HEK293 (cell line): ENCODE data around the gene SAMD4B.

Experiments
- BCL11A ChIP-seq: fragments of 450-650 bp; formaldehyde crosslinking; IDR thresholded peaks from 2 replicates; pipeline ENCODE4 v1.5.1; 2016; ENCODE audit warnings: low read depth, missing biosample characterization, missing genetic modification characterization
- ZNF184 ChIP-seq: fragments of 450-650 bp; IDR thresholded peaks from 2 replicates; pipeline ENCODE4 v1.5.1; 2018; ENCODE audit warnings: missing biosample characterization, mild to moderate bottlenecking, missing genetic modification characterization
- ZNF24 ChIP-seq: fragments of 450-650 bp; formaldehyde crosslinking; IDR thresholded peaks from 2 replicates; pipeline ENCODE4 v1.5.1; 2016; ENCODE audit warnings: missing biosample characterization, missing genetic modification characterization
- ZNF292 ChIP-seq: fragments of 450-650 bp; formaldehyde crosslinking; IDR thresholded peaks from 2 replicates; pipeline ENCODE4 v1.5.1; 2016; ENCODE audit warnings: low read depth, missing biosample characterization, missing genetic modification characterization, borderline replicate concordance
- ZSCAN18 ChIP-seq: fragments of 450-650 bp; formaldehyde crosslinking; IDR thresholded peaks from 2 replicates; pipeline ENCODE4 v1.5.1; 2016; ENCODE audit warnings: missing biosample characterization, missing genetic modification characterization
- TF ChIP-seq, protein P1 (sequence below): fragments of 450-650 bp; formaldehyde crosslinking; IDR thresholded peaks from 2 replicates; pipeline ENCODE4 v1.5.1; 2016; ENCODE audit warnings: missing biosample characterization, missing genetic modification characterization, borderline replicate concordance
- TF ChIP-seq, protein P2 (sequence below): fragments of 450-650 bp; formaldehyde crosslinking; IDR thresholded peaks from 2 replicates; pipeline ENCODE4 v1.5.1; 2016; ENCODE audit warnings: missing biosample characterization, missing genetic modification characterization
- TF ChIP-seq, protein P3 (sequence below): fragments of 450-650 bp; formaldehyde crosslinking; IDR thresholded peaks from 2 replicates; pipeline ENCODE4 v1.5.1; 2016; ENCODE audit warnings: missing biosample characterization, missing genetic modification characterization
- TF ChIP-seq, protein P4 (sequence below): fragments of 450-650 bp; formaldehyde crosslinking; IDR thresholded peaks from 2 replicates; pipeline ENCODE4 v1.5.1; 2016; ENCODE audit warnings: missing biosample characterization, missing genetic modification characterization

DNA sequence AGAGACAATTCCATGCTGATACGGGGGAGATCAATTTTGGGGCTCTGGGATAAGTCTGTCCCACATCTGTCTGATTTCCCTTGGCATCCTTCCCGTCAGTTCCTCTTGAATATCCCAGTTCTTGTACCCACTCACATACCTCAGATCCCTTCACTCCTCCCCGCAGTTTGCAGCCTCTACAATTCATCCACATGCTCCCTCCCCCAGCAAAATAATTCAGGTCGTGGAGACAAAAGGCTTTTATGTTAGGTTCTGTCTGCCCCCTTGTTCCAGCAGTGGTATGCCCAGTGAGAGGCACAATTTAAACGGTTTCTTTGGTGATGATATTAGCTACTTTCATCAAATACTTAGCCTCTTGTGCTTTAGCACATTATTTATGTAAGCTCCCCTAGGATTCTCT lies 83.9 kb downstream of the SAMD4B start:
- TF ChIP-seq, protein P1, sequence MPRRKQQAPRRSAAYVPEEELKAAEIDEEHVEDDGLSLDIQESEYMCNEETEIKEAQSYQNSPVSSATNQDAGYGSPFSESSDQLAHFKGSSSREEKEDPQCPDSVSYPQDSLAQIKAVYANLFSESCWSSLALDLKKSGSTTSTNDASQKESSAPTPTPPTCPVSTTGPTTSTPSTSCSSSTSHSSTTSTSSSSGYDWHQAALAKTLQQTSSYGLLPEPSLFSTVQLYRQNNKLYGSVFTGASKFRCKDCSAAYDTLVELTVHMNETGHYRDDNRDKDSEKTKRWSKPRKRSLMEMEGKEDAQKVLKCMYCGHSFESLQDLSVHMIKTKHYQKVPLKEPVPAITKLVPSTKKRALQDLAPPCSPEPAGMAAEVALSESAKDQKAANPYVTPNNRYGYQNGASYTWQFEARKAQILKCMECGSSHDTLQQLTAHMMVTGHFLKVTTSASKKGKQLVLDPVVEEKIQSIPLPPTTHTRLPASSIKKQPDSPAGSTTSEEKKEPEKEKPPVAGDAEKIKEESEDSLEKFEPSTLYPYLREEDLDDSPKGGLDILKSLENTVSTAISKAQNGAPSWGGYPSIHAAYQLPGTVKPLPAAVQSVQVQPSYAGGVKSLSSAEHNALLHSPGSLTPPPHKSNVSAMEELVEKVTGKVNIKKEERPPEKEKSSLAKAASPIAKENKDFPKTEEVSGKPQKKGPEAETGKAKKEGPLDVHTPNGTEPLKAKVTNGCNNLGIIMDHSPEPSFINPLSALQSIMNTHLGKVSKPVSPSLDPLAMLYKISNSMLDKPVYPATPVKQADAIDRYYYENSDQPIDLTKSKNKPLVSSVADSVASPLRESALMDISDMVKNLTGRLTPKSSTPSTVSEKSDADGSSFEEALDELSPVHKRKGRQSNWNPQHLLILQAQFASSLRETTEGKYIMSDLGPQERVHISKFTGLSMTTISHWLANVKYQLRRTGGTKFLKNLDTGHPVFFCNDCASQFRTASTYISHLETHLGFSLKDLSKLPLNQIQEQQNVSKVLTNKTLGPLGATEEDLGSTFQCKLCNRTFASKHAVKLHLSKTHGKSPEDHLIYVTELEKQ (tag by site-specific recombination): no peak
- TF ChIP-seq, protein P2, sequence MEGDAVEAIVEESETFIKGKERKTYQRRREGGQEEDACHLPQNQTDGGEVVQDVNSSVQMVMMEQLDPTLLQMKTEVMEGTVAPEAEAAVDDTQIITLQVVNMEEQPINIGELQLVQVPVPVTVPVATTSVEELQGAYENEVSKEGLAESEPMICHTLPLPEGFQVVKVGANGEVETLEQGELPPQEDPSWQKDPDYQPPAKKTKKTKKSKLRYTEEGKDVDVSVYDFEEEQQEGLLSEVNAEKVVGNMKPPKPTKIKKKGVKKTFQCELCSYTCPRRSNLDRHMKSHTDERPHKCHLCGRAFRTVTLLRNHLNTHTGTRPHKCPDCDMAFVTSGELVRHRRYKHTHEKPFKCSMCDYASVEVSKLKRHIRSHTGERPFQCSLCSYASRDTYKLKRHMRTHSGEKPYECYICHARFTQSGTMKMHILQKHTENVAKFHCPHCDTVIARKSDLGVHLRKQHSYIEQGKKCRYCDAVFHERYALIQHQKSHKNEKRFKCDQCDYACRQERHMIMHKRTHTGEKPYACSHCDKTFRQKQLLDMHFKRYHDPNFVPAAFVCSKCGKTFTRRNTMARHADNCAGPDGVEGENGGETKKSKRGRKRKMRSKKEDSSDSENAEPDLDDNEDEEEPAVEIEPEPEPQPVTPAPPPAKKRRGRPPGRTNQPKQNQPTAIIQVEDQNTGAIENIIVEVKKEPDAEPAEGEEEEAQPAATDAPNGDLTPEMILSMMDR: no peak
- TF ChIP-seq ZNF184 (tag by site-specific recombination) (no peak), BCL11A (no peak), ZNF24 (tag by site-specific recombination) (no peak), ZSCAN18 (no peak), ZNF292 (tag by site-specific recombination) (no peak)
- TF ChIP-seq, protein P3, sequence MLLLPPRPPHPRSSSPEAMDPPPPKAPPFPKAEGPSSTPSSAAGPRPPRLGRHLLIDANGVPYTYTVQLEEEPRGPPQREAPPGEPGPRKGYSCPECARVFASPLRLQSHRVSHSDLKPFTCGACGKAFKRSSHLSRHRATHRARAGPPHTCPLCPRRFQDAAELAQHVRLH (tag by site-specific recombination): no peak
- TF ChIP-seq, protein P4, sequence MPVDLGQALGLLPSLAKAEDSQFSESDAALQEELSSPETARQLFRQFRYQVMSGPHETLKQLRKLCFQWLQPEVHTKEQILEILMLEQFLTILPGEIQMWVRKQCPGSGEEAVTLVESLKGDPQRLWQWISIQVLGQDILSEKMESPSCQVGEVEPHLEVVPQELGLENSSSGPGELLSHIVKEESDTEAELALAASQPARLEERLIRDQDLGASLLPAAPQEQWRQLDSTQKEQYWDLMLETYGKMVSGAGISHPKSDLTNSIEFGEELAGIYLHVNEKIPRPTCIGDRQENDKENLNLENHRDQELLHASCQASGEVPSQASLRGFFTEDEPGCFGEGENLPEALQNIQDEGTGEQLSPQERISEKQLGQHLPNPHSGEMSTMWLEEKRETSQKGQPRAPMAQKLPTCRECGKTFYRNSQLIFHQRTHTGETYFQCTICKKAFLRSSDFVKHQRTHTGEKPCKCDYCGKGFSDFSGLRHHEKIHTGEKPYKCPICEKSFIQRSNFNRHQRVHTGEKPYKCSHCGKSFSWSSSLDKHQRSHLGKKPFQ (tag by site-specific recombination): no peak
